ENCODE results near the gene AQP9.

GRCh38 chr15:58190419-58190818 is 52.2 kb downstream of the AQP9 start:
- no peak for TF ChIP-seq POLR2A (IDR thresholded peaks at IDR 0.05)
- TF ChIP-seq EP300 (IDR thresholded peaks at IDR 0.05), result no peak
- no peak for TF ChIP-seq CTCF (IDR thresholded peaks at IDR 0.05)

Measured in gastroesophageal sphincter (tissue), 3 donors.